SU-DHL-6 (cell line): Measurements from ENCODE around the gene STKLD1.

Experiments
- CTCF ChIP-seq: fragments of 200-600 bp; sonication (generic); IDR thresholded peaks from one replicate; pipeline ENCODE4 v1.5.1; 2017; ENCODE audit warnings: antibody characterized with exemption, mild to moderate bottlenecking, low read length, moderate library complexity; ENCODE audit not compliant: insufficient read depth, poor library complexity, severe bottlenecking
- EZH2phosphoT487 ChIP-seq: fragments of 200-600 bp; sonication (generic), shearing (Covaris generic); conservative IDR thresholded peaks from 2 replicates; pipeline ENCODE4 v1.6.1; 2018; ENCODE audit warnings: mild to moderate bottlenecking, antibody characterized with exemption, low read length, moderate library complexity, mixed read lengths

- TF ChIP-seq CTCF = no peak
- TF ChIP-seq EZH2phosphoT487 = no peak
Observed at GRCh38 chr9:133421615-133422542, 45.7 kb downstream of the STKLD1 start, which contains the start of gene ADAMTS13.
